Mesenchymal stem cell (in vitro differentiated cells and primary cell): ENCODE results near the gene SAMD4B.

Experiments
- DNase-seq: peaks from one replicate; pipeline ENCODE4 v3.0.0-alpha.2; 2013
- H2AFZ ChIP-seq: one replicate; pipeline ENCODE4 v1.6.1; 2013; ENCODE audit warnings: low read depth, mild to moderate bottlenecking, control low read depth, inconsistent platforms, low read length, moderate library complexity
- H2AK5ac ChIP-seq: 2 replicates; pipeline ENCODE4 v1.6.1; 2013; ENCODE audit warnings: low read length, moderate library complexity, mild to moderate bottlenecking, inconsistent platforms; ENCODE audit not compliant: severe bottlenecking
- H2BK120ac ChIP-seq: one replicate; pipeline ENCODE4 v1.6.1; 2013; ENCODE audit warnings: low read depth, mild to moderate bottlenecking, inconsistent platforms, low read length, moderate library complexity
- H2BK12ac ChIP-seq, 2 experiments: one replicate each; pipeline ENCODE4 v1.6.1; 2013; ENCODE audit warnings: inconsistent platforms in 2 of 2, low read length in 2 of 2, mild to moderate bottlenecking in 2 of 2, moderate library complexity in 2 of 2, control low read depth in 1 of 2
- H2BK15ac ChIP-seq: one replicate; pipeline ENCODE4 v1.6.1; 2013; ENCODE audit warnings: mild to moderate bottlenecking, low read depth, inconsistent platforms; ENCODE audit not compliant: poor library complexity, severe bottlenecking
- H2BK5ac ChIP-seq: 2 replicates; pipeline ENCODE4 v1.6.1; 2013; ENCODE audit warnings: low read depth, mild to moderate bottlenecking, low read length, control low read depth, inconsistent platforms; ENCODE audit not compliant: poor library complexity, severe bottlenecking
- H3K14ac ChIP-seq, 2 experiments: one replicate each; pipeline ENCODE4 v1.6.1; 2013; ENCODE audit warnings: inconsistent platforms in 2 of 2, low read length in 2 of 2, control low read depth in 1 of 2, mild to moderate bottlenecking in 1 of 2, moderate library complexity in 1 of 2
- H3K18ac ChIP-seq, 2 experiments: one replicate each; pipeline ENCODE4 v1.6.1; 2013; ENCODE audit warnings: inconsistent platforms in 2 of 2, low read length in 2 of 2, control low read depth in 1 of 2, low read depth in 1 of 2, mild to moderate bottlenecking in 1 of 2
- H3K23ac ChIP-seq, 2 experiments: one replicate each; pipeline ENCODE4 v1.6.1; 2013; ENCODE audit warnings: inconsistent platforms in 2 of 2, low read length in 2 of 2, mild to moderate bottlenecking in 2 of 2, moderate library complexity in 2 of 2, control low read depth in 1 of 2
- H3K27ac ChIP-seq: 2 replicates; pipeline ENCODE4 v1.5.1; 2013; ENCODE audit warnings: mild to moderate bottlenecking, moderate library complexity, low read length, control low read depth, inconsistent platforms; ENCODE audit not compliant: poor library complexity, severe bottlenecking
- H3K27me3 ChIP-seq, 2 experiments: 2 replicates each; pipeline versions ENCODE4 v1.6.1 to v1.7.0; 2013; ENCODE audit warnings: low read length in 2 of 2, mild to moderate bottlenecking in 2 of 2, moderate library complexity in 2 of 2, control low read depth in 1 of 2, inconsistent platforms in 1 of 2; ENCODE audit not compliant: control insufficient read depth in 1 of 2, insufficient read depth in 1 of 2
- H3K36me3 ChIP-seq, 2 experiments: 2 replicates each; pipeline versions ENCODE4 v1.6.1 to v1.7.0; 2013; ENCODE audit warnings: low read length in 2 of 2, control low read depth in 1 of 2, inconsistent platforms in 1 of 2, low read depth in 1 of 2, mild to moderate bottlenecking in 1 of 2; ENCODE audit not compliant: insufficient read depth in 2 of 2, control insufficient read depth in 1 of 2
- H3K4ac ChIP-seq, 2 experiments: one replicate each; pipeline ENCODE4 v1.6.1; 2013; ENCODE audit warnings: inconsistent platforms in 2 of 2, low read length in 2 of 2, mild to moderate bottlenecking in 2 of 2, moderate library complexity in 2 of 2, control low read depth in 1 of 2, low read depth in 1 of 2
- H3K4me1 ChIP-seq: 2 replicates; pipeline ENCODE4 v1.6.1; 2013; ENCODE audit warnings: low read depth, low read length, control low read depth; ENCODE audit not compliant: control insufficient read depth, insufficient read depth
- H3K4me2 ChIP-seq: 2 replicates; pipeline ENCODE4 v1.6.1; 2013; ENCODE audit warnings: low read length, mild to moderate bottlenecking, inconsistent platforms; ENCODE audit not compliant: poor library complexity, severe bottlenecking
- H3K4me3 ChIP-seq, 2 experiments: 2 replicates each; pipeline versions ENCODE4 v1.5.1 to v1.7.0; 2013; ENCODE audit warnings: low read length in 2 of 2, mild to moderate bottlenecking in 2 of 2, control low read depth in 1 of 2, low read depth in 1 of 2; ENCODE audit not compliant: insufficient read depth in 1 of 2
- H3K79me1 ChIP-seq: replicated peaks from 2 replicates; pipeline ENCODE4 v1.6.1; 2013; ENCODE audit warnings: mild to moderate bottlenecking, control low read depth, low read length, inconsistent platforms; ENCODE audit not compliant: poor library complexity, severe bottlenecking
- H3K9ac ChIP-seq: 2 replicates; pipeline ENCODE4 v1.7.0; 2013; ENCODE audit warnings: mild to moderate bottlenecking, low read length, moderate library complexity
- H3K9me3 ChIP-seq: 2 replicates; pipeline ENCODE4 v1.7.0; 2013; ENCODE audit warnings: mild to moderate bottlenecking, low read length; ENCODE audit not compliant: control insufficient read depth
- H4K8ac ChIP-seq: one replicate; pipeline ENCODE4 v1.6.1; 2013; ENCODE audit warnings: inconsistent platforms, mild to moderate bottlenecking, low read length, moderate library complexity
- H4K91ac ChIP-seq: one replicate; pipeline ENCODE4 v1.6.1; 2013; ENCODE audit warnings: mild to moderate bottlenecking, low read length, inconsistent platforms
- WGBS: methylation state at CpG from one replicate; pipeline ENCODE4 v1.1.7; 2013; ENCODE audit warnings: mixed read lengths; 5-methylcytosine and 5-hydroxymethylcytosine counted together

SAMD4B gene

DNA sequence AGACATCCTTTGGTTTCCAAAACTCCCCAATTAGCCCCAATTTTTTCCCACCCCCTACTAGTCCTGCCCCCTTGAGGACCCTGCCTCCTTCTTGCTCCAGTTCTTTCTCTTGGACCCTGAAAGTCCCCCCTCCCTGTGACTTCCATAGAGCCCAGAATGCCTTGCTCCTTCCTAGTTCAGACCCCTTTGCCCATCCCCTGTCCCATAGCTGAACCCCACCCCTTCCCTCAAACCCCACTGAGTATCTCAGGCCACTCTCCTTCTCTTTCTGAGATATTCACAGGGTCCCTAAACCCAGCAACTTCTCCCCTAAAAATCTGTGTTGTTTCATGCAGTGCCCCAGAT lies 20.4 kb upstream of the SAMD4B start:
- Histone ChIP-seq H2AFZ (no peak overlapping the region), H3K4me2 (no peak overlapping the region), H4K91ac (no peak overlapping the region), H2AK5ac (no peak overlapping the region), H3K4me1 (peaks cover 7% of the 10 kb centered on the region), H3K27me3 (peaks cover 39 to 42% of the 10 kb centered on the region in 2 experiments), H3K36me3 (peaks cover 0 to 3% of the 10 kb centered on the region in 2 experiments), H3K79me1 (no peaks in the 10 kb centered on the region), H4K8ac (no peak overlapping the region), H3K23ac (no peak overlapping the region), H3K4me3 (no peak overlapping the region), H3K9me3 (no peaks in the 10 kb centered on the region), H2BK12ac (no peak overlapping the region), H2BK120ac (no peak overlapping the region), H3K4ac (no peak overlapping the region), H3K27ac (no peak overlapping the region), H3K18ac (no peak overlapping the region), H2BK5ac (no peak overlapping the region), H3K14ac (no peak overlapping the region), H2BK15ac (no peak overlapping the region), H3K9ac (no peak overlapping the region)
- DNase-seq: no peak

DNA sequence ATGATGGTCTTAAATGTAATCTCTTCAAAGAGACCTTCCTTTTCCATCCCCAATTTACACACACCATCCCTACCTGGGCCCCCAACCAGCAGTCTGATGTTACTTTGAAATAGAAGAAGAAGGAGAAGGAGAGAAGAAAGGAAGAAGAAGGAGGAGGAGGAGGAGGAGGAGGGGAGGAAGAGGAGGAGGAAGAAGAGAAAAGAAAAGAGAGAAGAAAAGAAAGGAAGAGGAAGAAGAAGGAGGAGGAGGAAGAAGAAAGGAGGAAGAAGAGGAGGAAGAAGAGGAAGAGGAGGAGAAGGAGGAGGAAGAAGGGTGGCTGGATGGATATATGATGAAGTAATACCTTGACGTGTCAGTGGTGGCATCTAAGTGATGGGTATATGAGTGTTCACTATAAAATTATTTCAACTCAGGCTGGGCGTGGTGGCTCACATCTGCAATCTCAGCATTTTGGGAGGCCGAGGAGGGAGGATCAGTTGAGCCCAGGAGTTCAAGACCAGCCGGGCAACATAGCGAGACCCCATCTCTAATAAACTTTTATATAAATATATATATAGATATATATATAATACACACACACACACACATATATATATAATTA lies 17.9 kb upstream of the SAMD4B start:
- Histone ChIP-seq H3K27ac (no peak overlapping the region), H3K4ac (no peak overlapping the region), H3K9me3 (no peaks in the 10 kb centered on the region), H2BK15ac (no peak overlapping the region), H2BK5ac (no peak overlapping the region), H3K27me3 (peaks cover 22 to 29% of the 10 kb centered on the region in 2 experiments), H3K36me3 (peaks cover 0 to 3% of the 10 kb centered on the region in 2 experiments), H3K4me2 (no peak overlapping the region), H3K79me1 (no peaks in the 10 kb centered on the region), H3K9ac (no peak overlapping the region), H3K14ac (no peak overlapping the region), H3K18ac (no peak overlapping the region), H4K91ac (no peak overlapping the region), H2AFZ (no peak overlapping the region), H2AK5ac (no peak overlapping the region), H3K4me1 (peaks cover 7% of the 10 kb centered on the region), H2BK120ac (no peak overlapping the region), H4K8ac (no peak overlapping the region), H2BK12ac (no peak overlapping the region), H3K23ac (no peak overlapping the region), H3K4me3 (no peak overlapping the region)
- WGBS: 96% methylated on average over 2 of the region's 5 CpGs
- no peak for DNase-seq

DNA sequence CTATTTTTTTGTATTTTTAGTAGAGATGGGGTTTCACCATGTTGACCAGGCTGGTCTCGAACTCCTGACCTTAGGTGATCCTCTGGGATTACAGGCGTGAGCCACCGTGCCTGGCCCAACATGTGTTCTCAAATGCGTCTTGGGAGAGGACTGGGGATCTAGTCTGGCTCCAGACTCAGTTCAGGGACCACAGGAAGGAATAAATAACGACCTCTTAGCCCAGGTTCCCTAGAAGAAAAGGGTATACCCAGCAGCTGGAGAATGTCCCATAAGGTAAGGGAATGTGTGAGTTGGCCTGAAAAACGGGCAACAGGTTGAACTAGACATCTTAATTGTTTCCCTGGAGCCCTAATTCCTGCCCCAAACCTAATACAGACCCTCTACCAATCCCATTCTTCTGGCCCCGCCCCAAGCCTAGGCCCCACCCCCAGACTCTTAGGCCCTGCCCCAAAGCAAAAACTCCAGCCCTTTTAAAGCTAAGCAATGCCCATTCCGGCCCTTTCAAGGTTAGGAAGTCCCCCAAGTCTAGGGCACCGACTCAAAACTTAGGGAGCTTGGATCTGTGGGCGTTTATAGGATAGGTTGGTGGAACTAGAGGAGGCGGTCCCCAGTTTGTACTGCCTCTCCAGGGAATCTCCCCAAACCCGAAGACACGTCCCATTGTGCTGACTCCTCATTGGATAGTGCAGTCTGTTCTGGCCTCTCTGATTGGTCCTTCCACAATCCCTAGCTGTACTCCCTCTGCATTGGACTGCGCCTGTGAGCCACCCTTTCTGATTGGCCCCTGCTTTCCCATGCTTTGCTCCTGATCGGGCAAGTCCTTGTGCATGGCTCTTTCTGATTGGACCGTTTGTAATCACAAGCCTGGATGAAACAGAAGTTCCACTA lies 16.2 kb upstream of the SAMD4B start:
- Histone ChIP-seq H3K4me2 (no peak overlapping the region), H3K4me3 (no peak overlapping the region)
- WGBS: 77% methylated on average over 15 of the region's 16 CpGs

DNA sequence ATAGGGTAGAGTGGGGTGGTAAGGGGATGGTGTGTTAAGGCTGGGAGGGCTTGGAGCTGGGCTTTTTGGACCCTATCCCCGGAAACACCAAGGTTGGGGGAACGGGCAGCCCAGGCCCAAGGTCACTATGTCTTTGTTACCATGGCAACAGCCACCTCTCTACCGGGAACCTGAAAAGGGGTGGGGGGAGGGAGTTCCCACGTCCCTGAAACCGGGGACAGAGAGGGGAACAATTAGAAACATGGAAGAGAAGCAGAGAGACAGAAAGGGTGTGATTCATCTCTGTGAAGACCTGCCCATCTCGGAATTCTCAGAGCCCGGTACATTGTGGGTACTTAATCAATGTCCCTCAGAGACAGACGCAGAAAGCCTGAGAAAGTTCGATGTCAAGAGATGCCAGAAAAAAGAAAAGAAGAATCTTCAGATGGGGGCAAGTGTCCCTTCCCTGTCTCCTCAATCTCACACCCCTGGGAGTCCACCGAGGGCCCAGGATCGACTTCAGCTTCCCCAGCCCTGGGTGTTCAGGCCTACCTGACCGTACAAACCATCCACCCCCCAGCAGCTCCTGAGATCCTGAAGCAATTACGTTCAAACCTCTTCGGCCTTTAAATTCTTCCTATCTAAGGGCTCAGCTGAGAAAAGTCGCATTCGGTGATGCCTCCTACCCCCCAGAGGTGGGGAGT lies 14.7 kb upstream of the SAMD4B start:
- H2AFZ ChIP-seq: no peak overlapping the region
- 69% methylated on average over 15 of the region's 16 CpGs for WGBS
- peak overlapping the region; percentile 74 for H2BK15ac ChIP-seq
- H3K27me3 ChIP-seq: peaks cover 6 to 16% of the 10 kb centered on the region in 2 experiments
- H4K91ac ChIP-seq: no peak overlapping the region
- no peak overlapping the region for H2BK12ac ChIP-seq
- H3K4ac ChIP-seq: no peak overlapping the region
- no peaks in the 10 kb centered on the region for H3K4me1 ChIP-seq
- H3K27ac ChIP-seq: no peak overlapping the region
- H4K8ac ChIP-seq: no peak overlapping the region
- no peak overlapping the region for H3K18ac ChIP-seq
- H2AK5ac ChIP-seq: no peak overlapping the region
- H3K14ac ChIP-seq: no peak overlapping the region
- H3K4me3 ChIP-seq: no peak overlapping the region
- H2BK5ac ChIP-seq: no peak overlapping the region
- H2BK120ac ChIP-seq: no peak overlapping the region
- H3K36me3 ChIP-seq: no peaks in the 10 kb centered on the region
- H3K9me3 ChIP-seq: no peaks in the 10 kb centered on the region
- DNase-seq: no peak
- no peaks in the 10 kb centered on the region for H3K79me1 ChIP-seq
- no peak overlapping the region for H3K9ac ChIP-seq
- no peak overlapping the region for H3K4me2 ChIP-seq
- no peak overlapping the region for H3K23ac ChIP-seq

More for the DNA sequence above, 16.2 kb upstream of the SAMD4B start:
- peak; percentile 33 for DNase-seq
- H3K14ac ChIP-seq: no peak overlapping the region
- no peak overlapping the region for H3K27ac ChIP-seq
- no peaks in the 10 kb centered on the region for H3K79me1 ChIP-seq
- no peaks in the 10 kb centered on the region for H3K4me1 ChIP-seq
- H2BK15ac ChIP-seq: no peak overlapping the region
- no peak overlapping the region for H2AK5ac ChIP-seq
- H2BK5ac ChIP-seq: no peak overlapping the region
- H4K8ac ChIP-seq: no peak overlapping the region
- H3K4ac ChIP-seq: no peak overlapping the region
- H2BK12ac ChIP-seq: no peak overlapping the region
- no peak overlapping the region for H3K23ac ChIP-seq
- no peak overlapping the region for H2AFZ ChIP-seq
- peaks cover 14 to 23% of the 10 kb centered on the region in 2 experiments for H3K27me3 ChIP-seq
- no peak overlapping the region for H2BK120ac ChIP-seq
- no peak overlapping the region for H4K91ac ChIP-seq
- no peak overlapping the region for H3K9ac ChIP-seq
- no peaks in the 10 kb centered on the region for H3K9me3 ChIP-seq
- no peaks in the 10 kb centered on the region for H3K36me3 ChIP-seq
- H3K18ac ChIP-seq: no peak overlapping the region
